K562 (cell line): ENCODE data around the gene ELOB. TPM values are rescaled to one million over a fixed set of nuclear protein-coding genes. Genes with fewer than 3 reads are reported as not detected.

Source experiments
- PCBP1 ChIP-seq: fragments of 200-400 bp; formaldehyde crosslinking; IDR thresholded peaks from 2 replicates; pipeline ENCODE4 v1.6.1; 2018; ENCODE audit warnings: mild to moderate bottlenecking, low read depth, low read length; ENCODE audit not compliant: poor library complexity, severe bottlenecking
- polyA plus RNA-seq, 8 experiments: library from polyadenylated mRNA; depleted of rRNA in 4 of 8; stranded (reverse) in 5 of 8; unstranded in 3 of 8; fragments of >200 nt; fragmentation: Nextera tagmentation in 2 of 8; fragmentation: Illumina TruSeq in 1 of 8; extraction: Ambion mirVana in 2 of 8; extraction: Trizol in 1 of 8; gene quantifications; 2 replicates each; pipeline versions ENCODE4 v1.2.1 to v1.2.3, GENCODE V29; 2011 to 2014; ENCODE audit warnings: inconsistent platforms in 1 of 8, missing spikeins in 1 of 8
- total RNA-seq, 7 experiments: library from RNA; depleted of rRNA in 6 of 7; stranded (reverse); fragments of >200 nt in 6 of 7; fragmentation: Illumina TruSeq in 2 of 7; extraction: Trizol in 2 of 7; gene quantifications; 2 replicates each; pipeline versions ENCODE4 v1.2.1 to v1.2.3, GENCODE V29; 2011 to 2021; ENCODE audit warnings: low replicate concordance in 1 of 7
- TF ChIP-seq, protein P1 (sequence below): fragments of 450-650 bp; IDR thresholded peaks from 2 replicates; pipeline ENCODE4 v1.6.1; 2016; ENCODE audit warnings: borderline replicate concordance
- TF ChIP-seq, protein P2 (sequence below): fragments of 450-650 bp; IDR thresholded peaks from 2 replicates; pipeline ENCODE4 v1.6.1; 2016; ENCODE audit warnings: mild to moderate bottlenecking, moderate library complexity
- TF ChIP-seq, protein P3 (sequence below): IDR thresholded peaks from 3 replicates; pipeline ENCODE4 v1.6.1; 2011; ENCODE audit warnings: borderline replicate concordance, mild to moderate bottlenecking; ENCODE audit not compliant: insufficient read length, insufficient read depth
- TF ChIP-seq, protein P4 (sequence below): fragments of 200-800 bp; sonication (Bioruptor generic); IDR thresholded peaks from 2 replicates; pipeline ENCODE4 v1.6.1; 2017; ENCODE audit warnings: missing genetic modification characterization, missing compliant biosample characterization
- TF ChIP-seq, protein P5 (sequence below): fragments of 200-800 bp; sonication (Bioruptor generic); IDR thresholded peaks from 2 replicates; pipeline ENCODE4 v1.6.1; 2017; ENCODE audit warnings: missing genetic modification characterization, missing compliant biosample characterization

ELOB gene
- total and polyA plus RNA-seq, 9 of the 15 experiments (the other 6 are each of a cell fraction or from before 2014, with no cell fraction given), result 63.2 to 791 (median 237) TPM

- TF ChIP-seq, protein P1, sequence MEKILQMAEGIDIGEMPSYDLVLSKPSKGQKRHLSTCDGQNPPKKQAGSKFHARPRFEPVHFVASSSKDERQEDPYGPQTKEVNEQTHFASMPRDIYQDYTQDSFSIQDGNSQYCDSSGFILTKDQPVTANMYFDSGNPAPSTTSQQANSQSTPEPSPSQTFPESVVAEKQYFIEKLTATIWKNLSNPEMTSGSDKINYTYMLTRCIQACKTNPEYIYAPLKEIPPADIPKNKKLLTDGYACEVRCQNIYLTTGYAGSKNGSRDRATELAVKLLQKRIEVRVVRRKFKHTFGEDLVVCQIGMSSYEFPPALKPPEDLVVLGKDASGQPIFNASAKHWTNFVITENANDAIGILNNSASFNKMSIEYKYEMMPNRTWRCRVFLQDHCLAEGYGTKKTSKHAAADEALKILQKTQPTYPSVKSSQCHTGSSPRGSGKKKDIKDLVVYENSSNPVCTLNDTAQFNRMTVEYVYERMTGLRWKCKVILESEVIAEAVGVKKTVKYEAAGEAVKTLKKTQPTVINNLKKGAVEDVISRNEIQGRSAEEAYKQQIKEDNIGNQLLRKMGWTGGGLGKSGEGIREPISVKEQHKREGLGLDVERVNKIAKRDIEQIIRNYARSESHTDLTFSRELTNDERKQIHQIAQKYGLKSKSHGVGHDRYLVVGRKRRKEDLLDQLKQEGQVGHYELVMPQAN, result peak; percentile 85; the same call in 1 of the 2 replicates
- TF ChIP-seq, protein P2, sequence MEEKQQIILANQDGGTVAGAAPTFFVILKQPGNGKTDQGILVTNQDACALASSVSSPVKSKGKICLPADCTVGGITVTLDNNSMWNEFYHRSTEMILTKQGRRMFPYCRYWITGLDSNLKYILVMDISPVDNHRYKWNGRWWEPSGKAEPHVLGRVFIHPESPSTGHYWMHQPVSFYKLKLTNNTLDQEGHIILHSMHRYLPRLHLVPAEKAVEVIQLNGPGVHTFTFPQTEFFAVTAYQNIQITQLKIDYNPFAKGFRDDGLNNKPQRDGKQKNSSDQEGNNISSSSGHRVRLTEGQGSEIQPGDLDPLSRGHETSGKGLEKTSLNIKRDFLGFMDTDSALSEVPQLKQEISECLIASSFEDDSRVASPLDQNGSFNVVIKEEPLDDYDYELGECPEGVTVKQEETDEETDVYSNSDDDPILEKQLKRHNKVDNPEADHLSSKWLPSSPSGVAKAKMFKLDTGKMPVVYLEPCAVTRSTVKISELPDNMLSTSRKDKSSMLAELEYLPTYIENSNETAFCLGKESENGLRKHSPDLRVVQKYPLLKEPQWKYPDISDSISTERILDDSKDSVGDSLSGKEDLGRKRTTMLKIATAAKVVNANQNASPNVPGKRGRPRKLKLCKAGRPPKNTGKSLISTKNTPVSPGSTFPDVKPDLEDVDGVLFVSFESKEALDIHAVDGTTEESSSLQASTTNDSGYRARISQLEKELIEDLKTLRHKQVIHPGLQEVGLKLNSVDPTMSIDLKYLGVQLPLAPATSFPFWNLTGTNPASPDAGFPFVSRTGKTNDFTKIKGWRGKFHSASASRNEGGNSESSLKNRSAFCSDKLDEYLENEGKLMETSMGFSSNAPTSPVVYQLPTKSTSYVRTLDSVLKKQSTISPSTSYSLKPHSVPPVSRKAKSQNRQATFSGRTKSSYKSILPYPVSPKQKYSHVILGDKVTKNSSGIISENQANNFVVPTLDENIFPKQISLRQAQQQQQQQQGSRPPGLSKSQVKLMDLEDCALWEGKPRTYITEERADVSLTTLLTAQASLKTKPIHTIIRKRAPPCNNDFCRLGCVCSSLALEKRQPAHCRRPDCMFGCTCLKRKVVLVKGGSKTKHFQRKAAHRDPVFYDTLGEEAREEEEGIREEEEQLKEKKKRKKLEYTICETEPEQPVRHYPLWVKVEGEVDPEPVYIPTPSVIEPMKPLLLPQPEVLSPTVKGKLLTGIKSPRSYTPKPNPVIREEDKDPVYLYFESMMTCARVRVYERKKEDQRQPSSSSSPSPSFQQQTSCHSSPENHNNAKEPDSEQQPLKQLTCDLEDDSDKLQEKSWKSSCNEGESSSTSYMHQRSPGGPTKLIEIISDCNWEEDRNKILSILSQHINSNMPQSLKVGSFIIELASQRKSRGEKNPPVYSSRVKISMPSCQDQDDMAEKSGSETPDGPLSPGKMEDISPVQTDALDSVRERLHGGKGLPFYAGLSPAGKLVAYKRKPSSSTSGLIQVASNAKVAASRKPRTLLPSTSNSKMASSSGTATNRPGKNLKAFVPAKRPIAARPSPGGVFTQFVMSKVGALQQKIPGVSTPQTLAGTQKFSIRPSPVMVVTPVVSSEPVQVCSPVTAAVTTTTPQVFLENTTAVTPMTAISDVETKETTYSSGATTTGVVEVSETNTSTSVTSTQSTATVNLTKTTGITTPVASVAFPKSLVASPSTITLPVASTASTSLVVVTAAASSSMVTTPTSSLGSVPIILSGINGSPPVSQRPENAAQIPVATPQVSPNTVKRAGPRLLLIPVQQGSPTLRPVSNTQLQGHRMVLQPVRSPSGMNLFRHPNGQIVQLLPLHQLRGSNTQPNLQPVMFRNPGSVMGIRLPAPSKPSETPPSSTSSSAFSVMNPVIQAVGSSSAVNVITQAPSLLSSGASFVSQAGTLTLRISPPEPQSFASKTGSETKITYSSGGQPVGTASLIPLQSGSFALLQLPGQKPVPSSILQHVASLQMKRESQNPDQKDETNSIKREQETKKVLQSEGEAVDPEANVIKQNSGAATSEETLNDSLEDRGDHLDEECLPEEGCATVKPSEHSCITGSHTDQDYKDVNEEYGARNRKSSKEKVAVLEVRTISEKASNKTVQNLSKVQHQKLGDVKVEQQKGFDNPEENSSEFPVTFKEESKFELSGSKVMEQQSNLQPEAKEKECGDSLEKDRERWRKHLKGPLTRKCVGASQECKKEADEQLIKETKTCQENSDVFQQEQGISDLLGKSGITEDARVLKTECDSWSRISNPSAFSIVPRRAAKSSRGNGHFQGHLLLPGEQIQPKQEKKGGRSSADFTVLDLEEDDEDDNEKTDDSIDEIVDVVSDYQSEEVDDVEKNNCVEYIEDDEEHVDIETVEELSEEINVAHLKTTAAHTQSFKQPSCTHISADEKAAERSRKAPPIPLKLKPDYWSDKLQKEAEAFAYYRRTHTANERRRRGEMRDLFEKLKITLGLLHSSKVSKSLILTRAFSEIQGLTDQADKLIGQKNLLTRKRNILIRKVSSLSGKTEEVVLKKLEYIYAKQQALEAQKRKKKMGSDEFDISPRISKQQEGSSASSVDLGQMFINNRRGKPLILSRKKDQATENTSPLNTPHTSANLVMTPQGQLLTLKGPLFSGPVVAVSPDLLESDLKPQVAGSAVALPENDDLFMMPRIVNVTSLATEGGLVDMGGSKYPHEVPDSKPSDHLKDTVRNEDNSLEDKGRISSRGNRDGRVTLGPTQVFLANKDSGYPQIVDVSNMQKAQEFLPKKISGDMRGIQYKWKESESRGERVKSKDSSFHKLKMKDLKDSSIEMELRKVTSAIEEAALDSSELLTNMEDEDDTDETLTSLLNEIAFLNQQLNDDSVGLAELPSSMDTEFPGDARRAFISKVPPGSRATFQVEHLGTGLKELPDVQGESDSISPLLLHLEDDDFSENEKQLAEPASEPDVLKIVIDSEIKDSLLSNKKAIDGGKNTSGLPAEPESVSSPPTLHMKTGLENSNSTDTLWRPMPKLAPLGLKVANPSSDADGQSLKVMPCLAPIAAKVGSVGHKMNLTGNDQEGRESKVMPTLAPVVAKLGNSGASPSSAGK, result peak; percentile 83
- TF ChIP-seq, protein P3, sequence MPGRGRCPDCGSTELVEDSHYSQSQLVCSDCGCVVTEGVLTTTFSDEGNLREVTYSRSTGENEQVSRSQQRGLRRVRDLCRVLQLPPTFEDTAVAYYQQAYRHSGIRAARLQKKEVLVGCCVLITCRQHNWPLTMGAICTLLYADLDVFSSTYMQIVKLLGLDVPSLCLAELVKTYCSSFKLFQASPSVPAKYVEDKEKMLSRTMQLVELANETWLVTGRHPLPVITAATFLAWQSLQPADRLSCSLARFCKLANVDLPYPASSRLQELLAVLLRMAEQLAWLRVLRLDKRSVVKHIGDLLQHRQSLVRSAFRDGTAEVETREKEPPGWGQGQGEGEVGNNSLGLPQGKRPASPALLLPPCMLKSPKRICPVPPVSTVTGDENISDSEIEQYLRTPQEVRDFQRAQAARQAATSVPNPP, result no peak
- peak; percentile 57 for TF ChIP-seq PCBP1
- TF ChIP-seq, protein P4, sequence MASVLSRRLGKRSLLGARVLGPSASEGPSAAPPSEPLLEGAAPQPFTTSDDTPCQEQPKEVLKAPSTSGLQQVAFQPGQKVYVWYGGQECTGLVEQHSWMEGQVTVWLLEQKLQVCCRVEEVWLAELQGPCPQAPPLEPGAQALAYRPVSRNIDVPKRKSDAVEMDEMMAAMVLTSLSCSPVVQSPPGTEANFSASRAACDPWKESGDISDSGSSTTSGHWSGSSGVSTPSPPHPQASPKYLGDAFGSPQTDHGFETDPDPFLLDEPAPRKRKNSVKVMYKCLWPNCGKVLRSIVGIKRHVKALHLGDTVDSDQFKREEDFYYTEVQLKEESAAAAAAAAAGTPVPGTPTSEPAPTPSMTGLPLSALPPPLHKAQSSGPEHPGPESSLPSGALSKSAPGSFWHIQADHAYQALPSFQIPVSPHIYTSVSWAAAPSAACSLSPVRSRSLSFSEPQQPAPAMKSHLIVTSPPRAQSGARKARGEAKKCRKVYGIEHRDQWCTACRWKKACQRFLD (CRISPR knock-in tag), result peak; percentile 82
- TF ChIP-seq, protein P5, sequence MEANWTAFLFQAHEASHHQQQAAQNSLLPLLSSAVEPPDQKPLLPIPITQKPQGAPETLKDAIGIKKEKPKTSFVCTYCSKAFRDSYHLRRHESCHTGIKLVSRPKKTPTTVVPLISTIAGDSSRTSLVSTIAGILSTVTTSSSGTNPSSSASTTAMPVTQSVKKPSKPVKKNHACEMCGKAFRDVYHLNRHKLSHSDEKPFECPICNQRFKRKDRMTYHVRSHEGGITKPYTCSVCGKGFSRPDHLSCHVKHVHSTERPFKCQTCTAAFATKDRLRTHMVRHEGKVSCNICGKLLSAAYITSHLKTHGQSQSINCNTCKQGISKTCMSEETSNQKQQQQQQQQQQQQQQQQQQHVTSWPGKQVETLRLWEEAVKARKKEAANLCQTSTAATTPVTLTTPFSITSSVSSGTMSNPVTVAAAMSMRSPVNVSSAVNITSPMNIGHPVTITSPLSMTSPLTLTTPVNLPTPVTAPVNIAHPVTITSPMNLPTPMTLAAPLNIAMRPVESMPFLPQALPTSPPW (CRISPR knock-in tag), result peak; percentile 76
Measured at GRCh38 chr16:2817340-2818271, 40.5 kb upstream of the ELOB start (continued).
